Natural killer cell (primary cell): Measurements from ENCODE around the gene TBXT. TPM values are rescaled to one million over a fixed set of nuclear protein-coding genes. Genes with fewer than 3 reads are reported as not detected.

ENCODE experiments used
- ATAC-seq, 3 donors: fragments of 150-1000 bp in 2 of 3; fragments of 200-7000 bp in 1 of 3; cut with Tn5 transposase; 1 replicate in 1 of 3; 2 replicates in 2 of 3; pipeline ENCODE4 v1.10.0; 2021; ENCODE audit warnings: mild to moderate bottlenecking in 2 of 3, moderate library complexity in 2 of 3
- DNase-seq, 2 donors: peaks; one replicate each; pipeline versions ENCODE4 v3.0.0 to v3.0.0-alpha.2; 2013 to 2021; ENCODE audit warnings: mixed read lengths in 1 of 2
- H3K27ac ChIP-seq: one replicate; pipeline ENCODE4 v1.5.1; 2013; ENCODE audit warnings: mild to moderate bottlenecking, low read length
- H3K27me3 ChIP-seq: one replicate; pipeline ENCODE4 v1.6.1; 2013; ENCODE audit warnings: low read length; ENCODE audit not compliant: control insufficient read depth, insufficient read depth
- H3K36me3 ChIP-seq: one replicate; pipeline ENCODE4 v1.6.1; 2013; ENCODE audit warnings: low read length; ENCODE audit not compliant: control insufficient read depth, insufficient read depth
- H3K4me1 ChIP-seq: one replicate; pipeline ENCODE4 v1.6.1; 2013; ENCODE audit warnings: low read length; ENCODE audit not compliant: control insufficient read depth, insufficient read depth
- H3K4me3 ChIP-seq: one replicate; pipeline ENCODE4 v1.5.1; 2013; ENCODE audit warnings: low read length
- H3K9me3 ChIP-seq: one replicate; pipeline ENCODE4 v1.6.1; 2013; ENCODE audit warnings: low read length; ENCODE audit not compliant: control insufficient read depth, insufficient read depth
- H3K27ac Mint-ChIP-seq, 2 donors: one replicate each; pipeline ENCODE4 v1.8.0; 2022; ENCODE audit warnings: mild to moderate bottlenecking in 2 of 2, mixed read lengths in 2 of 2, moderate library complexity in 1 of 2
- H3K27me3 Mint-ChIP-seq, 2 donors: one replicate each; pipeline ENCODE4 v1.8.0; 2022; ENCODE audit warnings: low read depth in 2 of 2, mixed read lengths in 2 of 2
- H3K36me3 Mint-ChIP-seq: one replicate; pipeline ENCODE4 v1.8.0; 2022; ENCODE audit warnings: mixed read lengths
- H3K4me1 Mint-ChIP-seq, 2 donors: one replicate each; pipeline ENCODE4 v1.8.0; 2022; ENCODE audit warnings: mixed read lengths in 2 of 2
- H3K4me3 Mint-ChIP-seq: one replicate; pipeline ENCODE4 v1.8.0; 2022; ENCODE audit warnings: mild to moderate bottlenecking, moderate library complexity, mixed read lengths
- H3K9me3 Mint-ChIP-seq, 2 donors: one replicate each; pipeline ENCODE4 v1.8.0; 2022; ENCODE audit warnings: mixed read lengths in 2 of 2
- WGBS: methylation state at CpG from one replicate; pipeline ENCODE4 v1.1.7; 2013; ENCODE audit warnings: missing lambda C conversion rate; ENCODE audit not compliant: insufficient coverage; 5-methylcytosine and 5-hydroxymethylcytosine counted together
- intact Hi-C: fragments of 100-400 bp; cut with micrococcal nuclease; formaldehyde crosslinking; loops from one replicate; pipeline ENCODE4 v1.14.2; 2022
- total RNA-seq, 4 donors: library from RNA; stranded (reverse); fragments of 120-200 nt in 1 of 4; gene quantifications; one replicate each; pipeline versions ENCODE4 v1.2.3 to v1.2.4, GENCODE V29; 2013 to 2022
- TF ChIP-seq, protein P1 (sequence below): fragments of 200-600 bp; IDR thresholded peaks from one replicate; pipeline ENCODE4 v1.8.0; 2022; ENCODE audit warnings: antibody characterized with exemption

Gene TBXT
- total RNA-seq, 3 donors from 2014 or later (not counting 1 experiment from before 2014, with no cell fraction given): not detected

DNA sequence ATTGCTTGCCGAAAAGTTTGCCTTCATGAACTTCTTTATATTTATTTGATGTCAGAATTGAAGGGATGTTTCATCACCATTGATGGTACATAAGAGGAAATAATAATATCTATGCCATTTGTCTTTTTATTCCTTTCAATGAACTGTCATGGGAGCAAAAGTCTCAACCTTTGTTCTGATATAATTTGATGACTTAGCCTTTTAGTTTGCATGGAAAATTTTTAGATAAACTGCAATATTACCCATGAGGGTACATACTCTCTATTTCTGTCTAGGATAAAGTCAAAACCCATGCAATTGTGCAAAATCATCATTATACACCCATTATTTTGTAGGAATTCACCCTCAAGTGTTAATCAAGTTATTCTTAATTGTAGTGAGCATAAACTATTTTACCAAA lies 15.9 kb downstream of the TBXT start:
- Histone ChIP-seq H3K4me3 (no peak overlapping the region), H3K27me3 (no peaks in the 10 kb centered on the region), H3K4me1 (no peaks in the 10 kb centered on the region), H3K27ac (no peak overlapping the region), H3K36me3 (no peaks in the 10 kb centered on the region), H3K9me3 (peaks cover 12% of the 10 kb centered on the region)
- ATAC-seq (no peak), DNase-seq (no peak)
- Mint-ChIP-seq H3K27me3 (peaks cover 3 to 36% of the 10 kb centered on the region in 2 donors), H3K4me3 (no peak overlapping the region), H3K4me1 (no peaks in the 10 kb centered on the region), H3K27ac (no peak overlapping the region), H3K36me3 (peaks cover 13% of the 10 kb centered on the region), H3K9me3 (peaks cover 3 to 8% of the 10 kb centered on the region in 2 donors)
- no CpG with 5 or more reads among the region's 1 CpG for WGBS
- TF ChIP-seq, protein P1, sequence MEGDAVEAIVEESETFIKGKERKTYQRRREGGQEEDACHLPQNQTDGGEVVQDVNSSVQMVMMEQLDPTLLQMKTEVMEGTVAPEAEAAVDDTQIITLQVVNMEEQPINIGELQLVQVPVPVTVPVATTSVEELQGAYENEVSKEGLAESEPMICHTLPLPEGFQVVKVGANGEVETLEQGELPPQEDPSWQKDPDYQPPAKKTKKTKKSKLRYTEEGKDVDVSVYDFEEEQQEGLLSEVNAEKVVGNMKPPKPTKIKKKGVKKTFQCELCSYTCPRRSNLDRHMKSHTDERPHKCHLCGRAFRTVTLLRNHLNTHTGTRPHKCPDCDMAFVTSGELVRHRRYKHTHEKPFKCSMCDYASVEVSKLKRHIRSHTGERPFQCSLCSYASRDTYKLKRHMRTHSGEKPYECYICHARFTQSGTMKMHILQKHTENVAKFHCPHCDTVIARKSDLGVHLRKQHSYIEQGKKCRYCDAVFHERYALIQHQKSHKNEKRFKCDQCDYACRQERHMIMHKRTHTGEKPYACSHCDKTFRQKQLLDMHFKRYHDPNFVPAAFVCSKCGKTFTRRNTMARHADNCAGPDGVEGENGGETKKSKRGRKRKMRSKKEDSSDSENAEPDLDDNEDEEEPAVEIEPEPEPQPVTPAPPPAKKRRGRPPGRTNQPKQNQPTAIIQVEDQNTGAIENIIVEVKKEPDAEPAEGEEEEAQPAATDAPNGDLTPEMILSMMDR: no peak
- intact Hi-C loops: no loop called here

DNA sequence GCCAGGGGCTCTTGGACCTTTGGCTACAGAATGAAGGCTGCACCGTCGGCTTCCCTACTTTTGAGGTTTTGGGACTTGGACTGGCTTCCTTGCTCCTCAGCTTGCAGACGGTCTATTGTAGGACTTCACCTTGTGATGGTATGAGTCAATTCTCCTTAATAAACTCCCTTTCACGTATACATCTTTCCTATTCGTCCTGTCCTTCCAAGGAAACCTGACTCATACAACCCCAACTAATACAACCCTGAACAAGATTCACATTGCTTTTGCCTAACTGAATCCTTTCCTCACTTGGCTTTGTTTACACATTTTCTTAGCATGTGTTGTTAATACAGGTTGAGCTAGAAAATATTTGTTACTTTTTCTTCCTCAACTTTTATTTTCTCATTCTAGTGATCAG lies 21.9 kb downstream of the TBXT start:
- no peaks in the 10 kb centered on the region for H3K36me3 Mint-ChIP-seq
- Histone ChIP-seq H3K27ac (no peak overlapping the region), H3K36me3 (no peaks in the 10 kb centered on the region), H3K4me1 (no peaks in the 10 kb centered on the region), H3K4me3 (no peak overlapping the region), H3K27me3 (no peaks in the 10 kb centered on the region), H3K9me3 (peaks cover 9% of the 10 kb centered on the region)
- peaks cover 14 to 34% of the 10 kb centered on the region in 2 donors for H3K27me3 Mint-ChIP-seq
- DNase-seq (no peak), ATAC-seq (no peak)
- intact Hi-C loops: no loop called here
- no peak overlapping the region for H3K4me3 Mint-ChIP-seq
- H3K27ac Mint-ChIP-seq: no peak overlapping the region
- TF ChIP-seq, protein P1: no peak
- H3K4me1 Mint-ChIP-seq: no peaks in the 10 kb centered on the region
- WGBS: 80% methylated on average over 5 of the region's 5 CpGs
- peaks cover 0 to 2% of the 10 kb centered on the region in 2 donors for H3K9me3 Mint-ChIP-seq

DNA sequence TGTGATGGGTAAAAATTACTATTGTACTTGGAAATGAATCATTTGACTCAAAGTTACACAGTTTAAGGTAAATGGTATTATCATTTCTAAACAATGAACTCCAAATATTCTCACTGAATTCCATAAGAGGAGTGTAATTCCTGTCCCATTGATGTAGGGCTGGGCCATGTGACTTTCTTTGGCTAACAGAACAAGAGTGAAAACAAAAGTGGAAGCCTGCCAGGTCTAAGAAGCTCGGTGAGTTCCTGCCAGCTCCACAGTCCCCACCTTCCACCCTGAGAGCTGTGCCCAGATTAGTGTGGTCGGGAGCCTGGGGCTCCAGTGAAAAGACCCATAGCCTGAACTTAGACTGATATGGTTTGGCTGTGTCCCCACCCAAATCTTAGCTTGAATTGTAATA lies 24.6 kb downstream of the TBXT start:
- Mint-ChIP-seq H3K9me3 (no peaks in the 10 kb centered on the region), H3K27me3 (peaks cover 13 to 38% of the 10 kb centered on the region in 2 donors), H3K27ac (no peak overlapping the region), H3K4me3 (no peak overlapping the region), H3K36me3 (no peaks in the 10 kb centered on the region), H3K4me1 (no peaks in the 10 kb centered on the region)
- WGBS: 10% methylated on average over 1 of the region's 2 CpGs
- no peaks in the 10 kb centered on the region for H3K4me1 ChIP-seq
- ATAC-seq (no peak), DNase-seq (no peak)
- H3K9me3 ChIP-seq: no peaks in the 10 kb centered on the region
- H3K27me3 ChIP-seq: no peaks in the 10 kb centered on the region
- H3K36me3 ChIP-seq: no peaks in the 10 kb centered on the region
- no peak overlapping the region for H3K4me3 ChIP-seq
- intact Hi-C loops: no loop called here
- TF ChIP-seq, protein P1: no peak
- H3K27ac ChIP-seq: no peak overlapping the region
